Fibroblast of skin of right quadriceps (primary cell): ENCODE data around the gene SNRNP48.

ENCODE experiments used
- DNase-seq: peaks from one replicate; pipeline ENCODE4 v3.0.0-alpha.2; 2013

Gene SNRNP48

GRCh38 chr6:7647504-7647903 lies 57.5 kb downstream of the SNRNP48 start:
- no peak for DNase-seq

- no peak for DNase-seq
Observed at GRCh38 chr6:7649037-7649810, 59.2 kb downstream of the SNRNP48 start.

DNA sequence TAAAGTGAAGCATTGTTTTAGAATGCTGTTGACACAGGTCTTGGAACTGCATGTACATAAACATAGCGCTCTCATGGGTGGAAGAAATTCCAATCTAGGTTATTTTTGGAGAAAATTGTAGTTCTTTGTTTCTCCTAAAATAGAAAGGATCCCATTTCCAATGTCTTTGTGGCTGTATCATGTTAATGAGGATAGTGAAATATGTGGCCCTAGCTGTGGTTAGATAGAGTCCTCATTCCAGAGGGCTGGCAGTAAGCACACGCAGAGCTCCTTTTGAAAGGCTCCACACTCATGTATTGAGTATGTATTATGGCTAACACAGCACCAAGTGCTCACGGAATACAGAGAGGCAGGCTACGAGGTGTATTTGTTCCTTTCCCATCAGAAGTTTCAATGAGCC lies 60.9 kb downstream of the SNRNP48 start:
- DNase-seq: peak; percentile 25

DNA sequence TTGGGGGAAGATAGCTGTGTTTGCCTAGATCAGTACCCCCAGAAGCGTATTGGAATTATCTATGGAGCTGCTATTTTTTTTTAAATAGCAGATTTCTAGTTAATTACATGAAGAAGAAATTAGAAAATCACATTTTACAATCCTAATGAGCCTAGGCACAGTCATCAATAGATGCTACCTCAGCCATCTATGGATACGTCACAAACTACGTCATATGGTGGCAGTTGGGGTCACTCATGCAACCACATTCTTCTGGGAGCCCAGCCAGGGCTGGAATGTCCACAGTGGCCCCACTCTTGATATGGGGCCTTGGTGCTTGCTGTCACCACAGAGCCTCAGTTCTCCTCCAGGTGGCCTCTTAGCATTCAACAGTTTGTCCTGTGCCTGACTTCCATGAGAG lies 63.0 kb downstream of the SNRNP48 start:
- DNase-seq: no peak

DNA sequence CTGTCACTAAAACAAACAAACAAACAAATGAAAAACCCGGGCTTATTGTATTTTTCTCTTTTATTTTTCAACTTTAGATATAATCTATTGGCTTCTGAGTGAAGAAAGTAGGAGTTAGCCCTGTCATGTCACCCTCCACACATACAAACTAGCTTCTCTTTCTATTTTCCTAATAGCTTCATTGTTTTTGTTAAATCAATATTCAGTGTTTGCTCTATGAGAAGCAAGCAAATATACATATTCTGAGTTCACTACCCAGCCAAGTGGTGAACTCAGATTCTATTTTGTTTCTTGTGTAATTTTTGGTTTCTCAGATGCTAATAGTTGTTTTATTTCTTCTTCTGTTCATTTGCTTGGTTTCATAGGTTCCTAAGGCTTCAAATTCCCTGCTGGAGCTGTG lies 66.4 kb downstream of the SNRNP48 start:
- no peak for DNase-seq

- DNase-seq: no peak
Observed at GRCh38 chr6:7658543-7658942, 68.5 kb downstream of the SNRNP48 start.

GRCh38 chr6:7661364-7661763 lies 71.4 kb downstream of the SNRNP48 start:
- DNase-seq: no peak
